Measurements from ENCODE around the gene TRIB2.

DNA sequence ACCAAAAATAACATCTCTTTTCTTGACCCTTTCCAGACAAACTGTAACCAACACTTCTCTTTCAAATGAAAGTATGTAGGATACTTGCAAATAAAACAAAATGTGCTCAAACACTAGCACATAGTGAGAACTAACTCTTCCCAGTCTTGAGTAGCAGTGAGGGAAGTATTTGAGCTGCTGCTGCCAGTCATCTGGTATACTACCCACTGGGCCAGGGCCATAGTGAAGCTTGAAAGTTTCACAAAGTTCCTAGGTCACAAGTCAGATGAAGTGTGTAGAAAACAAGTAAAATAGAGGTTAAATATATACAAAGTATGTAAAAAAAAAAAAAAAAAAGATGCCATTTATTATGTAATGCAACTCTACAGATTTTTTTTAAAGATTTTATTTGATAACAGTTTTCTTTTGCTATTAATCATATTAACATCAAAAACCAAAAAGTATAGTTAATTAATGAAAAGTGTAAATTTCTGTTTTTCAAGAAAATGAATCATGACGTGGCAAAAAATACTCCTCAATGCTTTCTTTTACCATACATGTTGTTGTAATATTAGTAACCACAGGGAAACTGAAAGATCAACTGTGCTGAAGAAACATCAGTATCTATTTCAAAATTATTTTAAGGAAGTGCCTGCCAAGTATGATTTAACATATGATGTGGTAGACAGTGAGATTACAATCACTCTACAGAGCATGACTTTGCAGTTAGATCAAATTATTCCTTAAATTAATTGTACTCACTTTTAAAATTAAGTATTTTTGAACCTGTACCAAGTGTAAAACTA, 21.6 kb upstream of the TRIB2 start:
- TF ChIP-seq, protein P1, sequence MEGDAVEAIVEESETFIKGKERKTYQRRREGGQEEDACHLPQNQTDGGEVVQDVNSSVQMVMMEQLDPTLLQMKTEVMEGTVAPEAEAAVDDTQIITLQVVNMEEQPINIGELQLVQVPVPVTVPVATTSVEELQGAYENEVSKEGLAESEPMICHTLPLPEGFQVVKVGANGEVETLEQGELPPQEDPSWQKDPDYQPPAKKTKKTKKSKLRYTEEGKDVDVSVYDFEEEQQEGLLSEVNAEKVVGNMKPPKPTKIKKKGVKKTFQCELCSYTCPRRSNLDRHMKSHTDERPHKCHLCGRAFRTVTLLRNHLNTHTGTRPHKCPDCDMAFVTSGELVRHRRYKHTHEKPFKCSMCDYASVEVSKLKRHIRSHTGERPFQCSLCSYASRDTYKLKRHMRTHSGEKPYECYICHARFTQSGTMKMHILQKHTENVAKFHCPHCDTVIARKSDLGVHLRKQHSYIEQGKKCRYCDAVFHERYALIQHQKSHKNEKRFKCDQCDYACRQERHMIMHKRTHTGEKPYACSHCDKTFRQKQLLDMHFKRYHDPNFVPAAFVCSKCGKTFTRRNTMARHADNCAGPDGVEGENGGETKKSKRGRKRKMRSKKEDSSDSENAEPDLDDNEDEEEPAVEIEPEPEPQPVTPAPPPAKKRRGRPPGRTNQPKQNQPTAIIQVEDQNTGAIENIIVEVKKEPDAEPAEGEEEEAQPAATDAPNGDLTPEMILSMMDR (IDR thresholded peaks at IDR 0.05) = no peak
- TF ChIP-seq POLR2A (IDR thresholded peaks at IDR 0.05) = no peak

Measured in tibial nerve (tissue), 3 donors.